Fibroblast of gingiva (primary cell): ENCODE results near the gene RNF152.
"Not testable (repeated sequence)": the region's sequence is repeated elsewhere in the genome, so short reads cannot be mapped to it uniquely, and the experiment has no call there.

Experiments used
- DNase-seq: peaks from one replicate; pipeline ENCODE4 v3.0.0-alpha.2; 2011; ENCODE audit warnings: low read depth

Gene RNF152

GRCh38 chr18:61817086-61817485 lies 75.7 kb downstream of the RNF152 start:
- DNase-seq = peak; percentile 52

GRCh38 chr18:61815885-61816470 lies 76.8 kb downstream of the RNF152 start:
- DNase-seq = no peak

- DNase-seq = no peak
Measured at GRCh38 chr18:61808286-61808685, 84.5 kb downstream of the RNF152 start.

- DNase-seq = no peak
Measured at GRCh38 chr18:61803393-61803792, 89.4 kb downstream of the RNF152 start.

- DNase-seq = no peak
Measured at GRCh38 chr18:61797696-61798590, 94.9 kb downstream of the RNF152 start.

GRCh38 chr18:61791031-61791430 lies 101.8 kb downstream of the RNF152 start:
- DNase-seq = no peak

GRCh38 chr18:61787011-61787670 lies 105.7 kb downstream of the RNF152 start:
- not testable (repeated sequence) for DNase-seq

- no peak for DNase-seq
Measured at GRCh38 chr18:61785588-61785987, 107.2 kb downstream of the RNF152 start.

- no peak for DNase-seq
Measured at GRCh38 chr18:61784834-61785233, 108.0 kb downstream of the RNF152 start.

GRCh38 chr18:61782545-61782944 lies 110.3 kb downstream of the RNF152 start:
- DNase-seq = no peak

GRCh38 chr18:61776201-61776600 lies 116.6 kb downstream of the RNF152 start:
- DNase-seq = not testable (repeated sequence)

GRCh38 chr18:61774846-61775245 lies 118.0 kb downstream of the RNF152 start:
- DNase-seq = no peak

- DNase-seq = no peak
Measured at GRCh38 chr18:61772293-61772848, 120.4 kb downstream of the RNF152 start.

GRCh38 chr18:61771861-61772260 lies 120.9 kb downstream of the RNF152 start:
- DNase-seq = no peak

GRCh38 chr18:61770279-61770678 lies 122.5 kb downstream of the RNF152 start:
- DNase-seq = no peak

GRCh38 chr18:61766266-61766884 lies 126.4 kb downstream of the RNF152 start:
- DNase-seq = no peak

GRCh38 chr18:61765097-61765496 lies 127.7 kb downstream of the RNF152 start:
- DNase-seq = no peak

GRCh38 chr18:61764381-61764780 lies 128.4 kb downstream of the RNF152 start:
- no peak for DNase-seq

- DNase-seq = no peak
Measured at GRCh38 chr18:61761875-61762274, 130.9 kb downstream of the RNF152 start.
